Bronchial epithelial cell (primary cell): ENCODE data around the gene TNRC6B. TPM values are rescaled to one million over a fixed set of nuclear protein-coding genes. Genes with fewer than 3 reads are reported as not detected.

Experiments used
- DNase-seq: peaks from one replicate; pipeline ENCODE4 v3.0.0-alpha.2; 2010; ENCODE audit warnings: low read depth
- FAIRE-seq: peaks from 2 replicates; lab custom pipeline; 2011; peaks lifted over from hg19 to GRCh38; lab: Jason Lieb, UNC
- H3K27me3 ChIP-seq: 2 replicates; pipeline ENCODE4 v1.5.1; 2011; ENCODE audit warnings: low read length; ENCODE audit not compliant: control insufficient read depth, insufficient read depth
- H3K36me3 ChIP-seq: 2 replicates; pipeline ENCODE4 v1.5.1; 2011; ENCODE audit warnings: low read length; ENCODE audit not compliant: control insufficient read depth, insufficient read depth
- H3K4me3 ChIP-seq: 2 replicates; pipeline ENCODE4 v1.5.1; 2011; ENCODE audit warnings: mild to moderate bottlenecking, low read depth, low read length, control low read depth
- total RNA-seq: library from RNA; depleted of rRNA; stranded (reverse); fragments of >200 nt; gene quantifications from 2 replicates; pipeline ENCODE4 v1.2.1, GENCODE V29; 2014
- TF ChIP-seq, protein P1 (sequence below): IDR thresholded peaks from 2 replicates; pipeline ENCODE4 v1.5.1; 2011; ENCODE audit warnings: mild to moderate bottlenecking, moderate library complexity, low read length, control low read depth, inconsistent platforms; ENCODE audit not compliant: insufficient read depth, severe bottlenecking

TNRC6B gene
- total RNA-seq, 1 donor from 2014 or later: 8.4 TPM

DNA sequence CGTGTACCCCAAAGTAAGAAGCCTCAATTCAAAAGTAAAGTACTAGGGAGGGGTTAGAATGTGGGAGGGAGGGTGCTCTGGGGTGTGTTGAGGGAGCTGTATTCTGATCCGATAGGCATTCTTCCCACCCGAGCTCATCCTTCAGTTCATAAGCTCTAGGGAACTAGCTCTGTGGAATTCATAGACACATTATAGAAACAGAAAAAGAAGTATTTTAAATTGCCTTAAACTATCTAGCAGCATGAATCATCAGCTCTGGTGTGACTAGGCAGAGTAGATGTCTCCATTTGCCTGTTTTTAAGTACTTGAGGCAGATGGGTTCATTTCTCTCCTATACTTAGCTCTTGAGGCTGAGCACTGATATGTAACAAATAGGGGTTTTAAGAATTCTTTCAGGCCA lies 185.3 kb downstream of the TNRC6B start:
- TF ChIP-seq, protein P1, sequence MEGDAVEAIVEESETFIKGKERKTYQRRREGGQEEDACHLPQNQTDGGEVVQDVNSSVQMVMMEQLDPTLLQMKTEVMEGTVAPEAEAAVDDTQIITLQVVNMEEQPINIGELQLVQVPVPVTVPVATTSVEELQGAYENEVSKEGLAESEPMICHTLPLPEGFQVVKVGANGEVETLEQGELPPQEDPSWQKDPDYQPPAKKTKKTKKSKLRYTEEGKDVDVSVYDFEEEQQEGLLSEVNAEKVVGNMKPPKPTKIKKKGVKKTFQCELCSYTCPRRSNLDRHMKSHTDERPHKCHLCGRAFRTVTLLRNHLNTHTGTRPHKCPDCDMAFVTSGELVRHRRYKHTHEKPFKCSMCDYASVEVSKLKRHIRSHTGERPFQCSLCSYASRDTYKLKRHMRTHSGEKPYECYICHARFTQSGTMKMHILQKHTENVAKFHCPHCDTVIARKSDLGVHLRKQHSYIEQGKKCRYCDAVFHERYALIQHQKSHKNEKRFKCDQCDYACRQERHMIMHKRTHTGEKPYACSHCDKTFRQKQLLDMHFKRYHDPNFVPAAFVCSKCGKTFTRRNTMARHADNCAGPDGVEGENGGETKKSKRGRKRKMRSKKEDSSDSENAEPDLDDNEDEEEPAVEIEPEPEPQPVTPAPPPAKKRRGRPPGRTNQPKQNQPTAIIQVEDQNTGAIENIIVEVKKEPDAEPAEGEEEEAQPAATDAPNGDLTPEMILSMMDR: no peak
- Histone ChIP-seq H3K36me3 (peaks cover 43% of the 10 kb centered on the region), H3K27me3 (no peaks in the 10 kb centered on the region), H3K4me3 (no peak overlapping the region)
- DNase-seq (no peak), FAIRE-seq (no peak)

DNA sequence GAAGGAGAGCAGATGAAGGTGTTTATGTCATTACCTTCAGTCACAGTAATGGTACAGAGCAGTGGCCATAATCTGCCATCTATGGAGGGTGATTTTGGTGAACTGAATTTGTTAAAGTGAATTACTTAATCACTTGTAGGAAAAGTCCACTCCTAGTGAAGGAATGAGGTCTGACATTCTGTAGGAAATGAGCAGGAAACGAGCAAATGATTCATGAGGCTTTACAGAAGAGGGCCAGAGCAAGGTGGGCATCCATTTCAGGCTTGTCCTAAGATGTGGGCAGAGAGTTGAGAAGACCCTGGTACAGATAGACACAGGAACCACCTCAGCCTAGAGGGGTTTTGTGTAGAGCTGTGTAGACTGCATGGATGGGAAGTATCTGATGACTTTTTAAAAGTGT lies 186.7 kb downstream of the TNRC6B start:
- FAIRE-seq (no peak), DNase-seq (no peak)
- H3K27me3 ChIP-seq: no peaks in the 10 kb centered on the region
- peaks cover 35% of the 10 kb centered on the region for H3K36me3 ChIP-seq
- TF ChIP-seq, protein P1: no peak
- no peak overlapping the region for H3K4me3 ChIP-seq

DNA sequence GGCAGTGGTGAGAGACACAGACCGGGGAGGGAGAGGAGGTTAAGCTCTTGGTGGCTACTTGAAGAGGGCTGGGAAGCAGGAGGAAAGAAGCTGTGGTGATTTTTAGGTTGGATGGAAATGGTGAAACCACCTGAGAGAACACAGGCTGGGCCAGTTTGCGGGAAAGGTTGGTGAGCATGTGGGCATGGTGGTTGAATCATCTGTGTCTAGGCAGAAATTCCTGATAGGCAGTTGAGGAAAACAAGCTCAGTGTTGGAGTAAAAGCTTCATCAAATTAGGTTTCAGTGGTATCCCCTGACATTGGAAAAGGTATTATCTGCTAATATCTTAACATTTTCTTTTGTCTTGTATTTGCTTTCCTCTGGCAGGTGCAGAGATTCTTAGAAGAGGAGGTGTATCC lies 188.3 kb downstream of the TNRC6B start:
- Histone ChIP-seq H3K27me3 (no peaks in the 10 kb centered on the region), H3K4me3 (no peak overlapping the region), H3K36me3 (peaks cover 27% of the 10 kb centered on the region)
- TF ChIP-seq, protein P1: no peak
- FAIRE-seq: no peak
- DNase-seq: no peak

DNA sequence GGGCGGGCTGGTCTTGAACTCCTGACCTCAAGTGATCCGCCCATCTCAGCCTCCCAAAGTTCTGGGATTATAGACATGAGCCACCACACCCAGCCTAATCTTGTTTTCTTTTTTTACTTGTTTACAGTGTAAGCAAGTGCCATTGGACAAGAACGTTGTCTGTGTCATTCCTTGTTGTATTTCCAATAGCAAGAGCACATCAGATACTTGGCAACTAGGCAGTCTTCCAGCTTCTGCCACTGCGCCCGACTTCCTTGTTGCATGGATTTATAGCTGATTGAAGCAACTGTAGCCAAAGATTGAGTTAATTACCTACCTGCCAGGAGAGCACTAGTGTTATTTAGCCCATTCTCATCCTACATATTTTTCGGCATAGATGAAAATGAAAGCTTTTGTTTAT lies 189.6 kb downstream of the TNRC6B start:
- FAIRE-seq: no peak
- TF ChIP-seq, protein P1: no peak
- no peaks in the 10 kb centered on the region for H3K27me3 ChIP-seq
- peaks cover 15% of the 10 kb centered on the region for H3K36me3 ChIP-seq
- H3K4me3 ChIP-seq: no peak overlapping the region
- no peak for DNase-seq

DNA sequence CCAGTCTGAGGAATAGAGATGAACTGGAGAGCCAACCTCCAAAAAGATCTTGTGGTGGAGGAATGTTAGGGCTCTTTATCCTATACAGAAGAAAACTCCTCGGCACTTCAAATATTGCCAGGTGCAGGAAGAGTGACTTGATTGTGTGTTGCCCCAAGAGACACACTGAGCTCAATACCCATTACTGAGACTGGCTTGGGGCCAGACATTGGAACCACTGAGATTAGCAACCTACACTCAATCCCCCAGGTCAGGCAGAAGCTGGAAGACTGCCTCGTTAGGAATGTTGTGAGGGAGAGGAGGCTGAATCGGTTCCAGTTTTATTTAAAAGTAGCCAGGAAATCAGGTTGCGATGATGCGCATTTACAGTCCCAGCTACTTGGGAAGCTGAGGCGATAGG lies 190.3 kb downstream of the TNRC6B start:
- H3K4me3 ChIP-seq: no peak overlapping the region
- FAIRE-seq (no peak), DNase-seq (no peak)
- H3K36me3 ChIP-seq: peaks cover 12% of the 10 kb centered on the region
- no peaks in the 10 kb centered on the region for H3K27me3 ChIP-seq
- TF ChIP-seq, protein P1: no peak

DNA sequence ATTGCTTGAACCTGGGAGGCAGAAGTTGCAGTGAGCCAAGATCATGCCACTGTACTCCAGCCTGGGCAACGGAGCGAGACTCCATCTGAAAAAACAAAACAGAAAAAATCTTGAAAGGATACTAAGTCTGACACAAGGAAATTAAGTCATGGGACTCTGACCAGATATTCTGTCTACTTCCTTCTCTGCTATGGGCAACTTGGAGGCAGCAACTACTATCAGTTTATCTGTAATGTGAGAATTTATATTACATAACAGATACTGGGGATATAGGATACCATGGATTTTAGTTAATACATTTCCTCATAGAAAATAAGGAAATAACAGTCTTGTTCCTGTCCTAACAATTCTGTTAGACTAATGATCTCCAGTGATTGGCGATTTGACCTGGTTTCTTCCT lies 191.1 kb downstream of the TNRC6B start:
- Histone ChIP-seq H3K27me3 (no peaks in the 10 kb centered on the region), H3K36me3 (peaks cover 10% of the 10 kb centered on the region), H3K4me3 (no peak overlapping the region)
- DNase-seq: no peak
- TF ChIP-seq, protein P1: no peak
- no peak for FAIRE-seq
